Measurements from ENCODE around the gene TPRG1.
A peak's percentile ranks its signal among the peaks of the same experiment; 100 is the strongest.

Gene TPRG1

GRCh38 chr3:189233225-189233858 lies 61.6 kb downstream of the TPRG1 start:
- peak in 1 of 2 donors; percentile 10 for DNase-seq

GRCh38 chr3:189235214-189235613 lies 63.4 kb downstream of the TPRG1 start:
- no peak for DNase-seq

- DNase-seq, result no peak
Measured at GRCh38 chr3:189236352-189236751, 64.6 kb downstream of the TPRG1 start.

GRCh38 chr3:189237526-189237925 lies 65.8 kb downstream of the TPRG1 start:
- no peak for DNase-seq

GRCh38 chr3:189238071-189238470 lies 66.3 kb downstream of the TPRG1 start:
- DNase-seq, result no peak

- DNase-seq, result no peak
Measured at GRCh38 chr3:189239616-189240015, 67.8 kb downstream of the TPRG1 start.

GRCh38 chr3:189249987-189250386 lies 78.2 kb downstream of the TPRG1 start:
- DNase-seq, result no peak

GRCh38 chr3:189258261-189258660 lies 86.5 kb downstream of the TPRG1 start:
- DNase-seq, result no peak

- DNase-seq, result no peak
Measured at GRCh38 chr3:189260556-189261493, 89.1 kb downstream of the TPRG1 start.

- DNase-seq, result no peak
Measured at GRCh38 chr3:189262746-189263145, 91.0 kb downstream of the TPRG1 start.

GRCh38 chr3:189267981-189268613 lies 96.3 kb downstream of the TPRG1 start:
- DNase-seq, result no peak

GRCh38 chr3:189269365-189269764 lies 97.6 kb downstream of the TPRG1 start:
- DNase-seq, result no peak

GRCh38 chr3:189270248-189270832 lies 98.6 kb downstream of the TPRG1 start:
- DNase-seq, result peak; percentile 24 to 43

- peak in 1 of 2 donors; percentile 33 for DNase-seq
Measured at GRCh38 chr3:189272500-189273119, 100.8 kb downstream of the TPRG1 start.

- DNase-seq, result no peak
Measured at GRCh38 chr3:189273736-189274135, 102.0 kb downstream of the TPRG1 start.

GRCh38 chr3:189275182-189275581 lies 103.4 kb downstream of the TPRG1 start:
- no peak for DNase-seq

GRCh38 chr3:189275852-189276251 lies 104.1 kb downstream of the TPRG1 start:
- DNase-seq, result no peak

GRCh38 chr3:189276444-189277219 lies 104.9 kb downstream of the TPRG1 start:
- DNase-seq, result peak in 1 of 2 donors; percentile 11

- DNase-seq, result no peak
Measured at GRCh38 chr3:189277711-189278110, 105.9 kb downstream of the TPRG1 start.

- no peak for DNase-seq
Measured at GRCh38 chr3:189278221-189278620, 106.5 kb downstream of the TPRG1 start.

- no peak for DNase-seq
Measured at GRCh38 chr3:189282189-189282588, 110.4 kb downstream of the TPRG1 start.

- DNase-seq, result no peak
Measured at GRCh38 chr3:189282741-189283140, 111.0 kb downstream of the TPRG1 start.
